Thyroid gland (tissue), 4 donors: ENCODE results near the gene CYP46A1.

Source experiments
- POLR2A ChIP-seq, 2 donors: fragments of 450-650 bp; IDR thresholded peaks; one replicate each; pipeline ENCODE4 v1.6.1; 2017; ENCODE audit warnings: antibody characterized with exemption in 2 of 2, mild to moderate bottlenecking in 2 of 2, moderate library complexity in 1 of 2
- TF ChIP-seq, protein P1 (sequence below), 6 experiments: fragments of 200-600 bp in 3 of 6; fragments of 450-650 bp in 3 of 6; sonication (generic) in 3 of 6; IDR thresholded peaks; one replicate each; pipeline ENCODE4 v1.5.1; 2016 to 2019; ENCODE audit warnings: antibody characterized with exemption in 6 of 6, mild to moderate bottlenecking in 2 of 6, inconsistent platforms in 1 of 6, moderate library complexity in 1 of 6

GRCh38 chr14:99755629-99756603 lies 71.8 kb downstream of the CYP46A1 start:
- TF ChIP-seq, protein P1, sequence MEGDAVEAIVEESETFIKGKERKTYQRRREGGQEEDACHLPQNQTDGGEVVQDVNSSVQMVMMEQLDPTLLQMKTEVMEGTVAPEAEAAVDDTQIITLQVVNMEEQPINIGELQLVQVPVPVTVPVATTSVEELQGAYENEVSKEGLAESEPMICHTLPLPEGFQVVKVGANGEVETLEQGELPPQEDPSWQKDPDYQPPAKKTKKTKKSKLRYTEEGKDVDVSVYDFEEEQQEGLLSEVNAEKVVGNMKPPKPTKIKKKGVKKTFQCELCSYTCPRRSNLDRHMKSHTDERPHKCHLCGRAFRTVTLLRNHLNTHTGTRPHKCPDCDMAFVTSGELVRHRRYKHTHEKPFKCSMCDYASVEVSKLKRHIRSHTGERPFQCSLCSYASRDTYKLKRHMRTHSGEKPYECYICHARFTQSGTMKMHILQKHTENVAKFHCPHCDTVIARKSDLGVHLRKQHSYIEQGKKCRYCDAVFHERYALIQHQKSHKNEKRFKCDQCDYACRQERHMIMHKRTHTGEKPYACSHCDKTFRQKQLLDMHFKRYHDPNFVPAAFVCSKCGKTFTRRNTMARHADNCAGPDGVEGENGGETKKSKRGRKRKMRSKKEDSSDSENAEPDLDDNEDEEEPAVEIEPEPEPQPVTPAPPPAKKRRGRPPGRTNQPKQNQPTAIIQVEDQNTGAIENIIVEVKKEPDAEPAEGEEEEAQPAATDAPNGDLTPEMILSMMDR (IDR thresholded peaks at IDR 0.05): no peak
- TF ChIP-seq POLR2A (IDR thresholded peaks at IDR 0.05): no peak
